Measurements from ENCODE around the gene GCFC2. TPM values are rescaled to one million over a fixed set of nuclear protein-coding genes. Genes with fewer than 3 reads are reported as not detected.

Gene GCFC2
- total and polyA plus RNA-seq, 9 of the 15 experiments (the other 6 are each of a cell fraction or from before 2014, with no cell fraction given) = 10.5 to 40.6 (median 23.0) TPM

- no peak for TF ChIP-seq MGA (IDR thresholded peaks at IDR 0.05)
- TF ChIP-seq RFX7 (CRISPR knock-in tag; IDR thresholded peaks at IDR 0.05) = no peak
- TF ChIP-seq ZNF324 (CRISPR knock-in tag; IDR thresholded peaks at IDR 0.05) = no peak
- no peak for TF ChIP-seq ZNF655 (CRISPR knock-in tag; IDR thresholded peaks at IDR 0.05)
- TF ChIP-seq PKNOX1 (IDR thresholded peaks at IDR 0.05) = peak; percentile 30; the same call in 1 of the 2 replicates
- peak; percentile 31; the same call in 1 of the 2 replicates for TF ChIP-seq MAFK (IDR thresholded peaks at IDR 0.05; ENCODE audit: low read length)
- TF ChIP-seq ZZZ3 (IDR thresholded peaks at IDR 0.05) = no peak
- TF ChIP-seq CHCHD3 (CRISPR knock-in tag; IDR thresholded peaks at IDR 0.05) = no peak
- TF ChIP-seq RFX1 (IDR thresholded peaks at IDR 0.05) = no peak
- no peak for TF ChIP-seq ZNF79 (CRISPR knock-in tag; IDR thresholded peaks at IDR 0.05; ENCODE audit: low read depth)
- no peak for TF ChIP-seq ZNF668 (CRISPR knock-in tag; IDR thresholded peaks at IDR 0.05)
- no peak for TF ChIP-seq BCLAF1 (IDR thresholded peaks at IDR 0.05; ENCODE audit: borderline replicate concordance in 1 of 2, control insufficient read depth in 1 of 2, low read depth in 2 of 2, low read length in 1 of 2)
Measured at GRCh38 chr2:75676464-75676863, 34.3 kb downstream of the GCFC2 start (continued).

Data from K562 (cell line).